Right cardiac atrium (tissue), 5 donors: Measurements from ENCODE around the gene KCNB1. TPM values are rescaled to one million over a fixed set of nuclear protein-coding genes. Genes with fewer than 3 reads are reported as not detected.

ENCODE experiments used
- ATAC-seq, 2 donors: fragments of 200-7000 bp; cut with Tn5 transposase; one replicate each; pipeline versions ENCODE4 v1.8.0 to v1.9.1; 2020; ENCODE audit warnings: moderate library complexity in 2 of 2, mild to moderate bottlenecking in 1 of 2
- DNase-seq, 3 donors: peaks; one replicate each; pipeline ENCODE4 v3.0.0-alpha.2; 2020
- H3K27ac ChIP-seq: one replicate; pipeline ENCODE4 v1.5.1; 2013; ENCODE audit warnings: mild to moderate bottlenecking, low read length, control low read depth, moderate library complexity
- H3K27me3 ChIP-seq: one replicate; pipeline ENCODE4 v1.6.1; 2013; ENCODE audit not compliant: control insufficient read depth, insufficient read depth
- H3K4me1 ChIP-seq: one replicate; pipeline ENCODE4 v1.6.1; 2013; ENCODE audit warnings: low read length; ENCODE audit not compliant: control insufficient read depth, insufficient read depth
- H3K4me3 ChIP-seq: one replicate; pipeline ENCODE4 v1.5.1; 2013; ENCODE audit warnings: low read length, control low read depth
- H3K9me3 ChIP-seq: one replicate; pipeline ENCODE4 v1.6.1; 2013; ENCODE audit warnings: low read length; ENCODE audit not compliant: control insufficient read depth
- WGBS: extraction: QIAGEN DNeasy Blood & Tissue Kit; methylation state at CpG from one replicate; pipeline ENCODE4 v1.1.7; 2013; 5-methylcytosine and 5-hydroxymethylcytosine counted together
- intact Hi-C, 4 donors: fragments of 100-400 bp; cut with DNase I; formaldehyde crosslinking; loops; one replicate each; pipeline versions ENCODE4 v1.11.0 to v1.14.0; 2022 to 2023
- polyA plus RNA-seq: library from polyadenylated mRNA; stranded (reverse); fragments of 200-250 nt; gene quantifications from one replicate; pipeline ENCODE4 v1.2.3, GENCODE V29; 2013
- total RNA-seq, 4 donors: library from RNA; stranded (reverse); fragmentation: NEBNext Ultra II Directional; extraction: Animal tissue kit (Norgen Biotek cat#: 25700); gene quantifications; one replicate each; pipeline ENCODE4 v1.2.1, GENCODE V29; 2021
- donor health status: healthy with polysubstance abuse.
- donor health status: DM: no; HTN: yes; CAD: no.
- donor health status: DM: no; HTN: no; CAD: no.
- donor health status: DM: no; HTN: yes; CAD: no; lungs with severe emphysema.
- donor health status: DM: yes; HTN: yes; CAD: no.

KCNB1 gene
- total and polyA plus RNA-seq, 5 donors: 0.35 to 1.6 (median 0.66) TPM

GRCh38 chr20:49433333-49433732 lies 49.1 kb downstream of the KCNB1 start:
- H3K4me1 ChIP-seq: no peaks in the 10 kb centered on the region
- H3K27me3 ChIP-seq: no peaks in the 10 kb centered on the region
- ATAC-seq: no peak
- no peak for DNase-seq
- 65% methylated on average over 10 of the region's 10 CpGs for WGBS
- intact Hi-C loops: no loop called here
- H3K9me3 ChIP-seq: no peaks in the 10 kb centered on the region
- no peak overlapping the region for H3K4me3 ChIP-seq
- no peak overlapping the region for H3K27ac ChIP-seq

- H3K9me3 ChIP-seq: no peaks in the 10 kb centered on the region
- no peak for DNase-seq
- WGBS: 73% methylated on average over 3 of the region's 3 CpGs
- no peaks in the 10 kb centered on the region for H3K27me3 ChIP-seq
- no peak overlapping the region for H3K4me3 ChIP-seq
- H3K4me1 ChIP-seq: no peaks in the 10 kb centered on the region
- no peak for ATAC-seq
- intact Hi-C loops: no loop called here
- no peak overlapping the region for H3K27ac ChIP-seq
Observed at GRCh38 chr20:49432550-49432949, 49.9 kb downstream of the KCNB1 start.

- no peak for ATAC-seq
- 77% methylated on average over 4 of the region's 4 CpGs for WGBS
- Histone ChIP-seq H3K27me3 (no peaks in the 10 kb centered on the region), H3K4me3 (no peak overlapping the region), H3K4me1 (peaks cover 2% of the 10 kb centered on the region), H3K9me3 (no peaks in the 10 kb centered on the region), H3K27ac (no peak overlapping the region)
- intact Hi-C loops: no loop called here
- no peak for DNase-seq
Observed at GRCh38 chr20:49431329-49431728, 51.1 kb downstream of the KCNB1 start.

GRCh38 chr20:49430320-49430719 lies 52.1 kb downstream of the KCNB1 start:
- intact Hi-C loops: no loop called here
- Histone ChIP-seq H3K4me3 (no peak overlapping the region), H3K4me1 (peaks cover 2% of the 10 kb centered on the region), H3K27ac (no peak overlapping the region), H3K9me3 (no peaks in the 10 kb centered on the region), H3K27me3 (no peaks in the 10 kb centered on the region)
- 97% methylated on average over 2 of the region's 2 CpGs for WGBS
- ATAC-seq: no peak
- no peak for DNase-seq

GRCh38 chr20:49427751-49428518 lies 54.5 kb downstream of the KCNB1 start:
- no peaks in the 10 kb centered on the region for H3K27me3 ChIP-seq
- peak overlapping the region; percentile 82 for H3K27ac ChIP-seq
- intact Hi-C loops: no loop called here
- WGBS: 41% methylated on average over 13 of the region's 13 CpGs
- no peak overlapping the region for H3K4me3 ChIP-seq
- peaks cover 2% of the 10 kb centered on the region for H3K4me1 ChIP-seq
- H3K9me3 ChIP-seq: no peaks in the 10 kb centered on the region
- no peak for ATAC-seq
- DNase-seq: no peak

GRCh38 chr20:49426873-49427272 lies 55.6 kb downstream of the KCNB1 start:
- Histone ChIP-seq H3K4me3 (no peak overlapping the region), H3K27me3 (no peaks in the 10 kb centered on the region), H3K4me1 (peaks cover 2% of the 10 kb centered on the region), H3K27ac (peak overlapping the region; percentile 82), H3K9me3 (no peaks in the 10 kb centered on the region)
- no peak for ATAC-seq
- 0% methylated on average over 1 of the region's 1 CpG for WGBS
- DNase-seq: no peak
- intact Hi-C loops: no loop called here

- ATAC-seq (no peak), DNase-seq (no peak)
- no peak overlapping the region for H3K4me3 ChIP-seq
- no peaks in the 10 kb centered on the region for H3K27me3 ChIP-seq
- H3K27ac ChIP-seq: peak overlapping the region; percentile 82
- no peaks in the 10 kb centered on the region for H3K9me3 ChIP-seq
- peaks cover 2% of the 10 kb centered on the region for H3K4me1 ChIP-seq
- intact Hi-C loops: no loop called here
- 75% methylated on average over 5 of the region's 5 CpGs for WGBS
Observed at GRCh38 chr20:49426395-49426794, 56.1 kb downstream of the KCNB1 start.

- H3K4me3 ChIP-seq: no peak overlapping the region
- no peak for ATAC-seq
- 58% methylated on average over 13 of the region's 13 CpGs for WGBS
- H3K27me3 ChIP-seq: no peaks in the 10 kb centered on the region
- no peak for DNase-seq
- peaks cover 6% of the 10 kb centered on the region for H3K4me1 ChIP-seq
- intact Hi-C loops: no loop called here
- H3K27ac ChIP-seq: no peak overlapping the region
- no peaks in the 10 kb centered on the region for H3K9me3 ChIP-seq
Observed at GRCh38 chr20:49424536-49424935, 57.9 kb downstream of the KCNB1 start.

GRCh38 chr20:49422161-49422560 lies 60.3 kb downstream of the KCNB1 start:
- Histone ChIP-seq H3K4me3 (no peak overlapping the region), H3K27ac (no peak overlapping the region), H3K4me1 (peaks cover 4% of the 10 kb centered on the region), H3K9me3 (no peaks in the 10 kb centered on the region), H3K27me3 (no peaks in the 10 kb centered on the region)
- intact Hi-C loops: no loop called here
- ATAC-seq (no peak), DNase-seq (no peak)
- WGBS: 78% methylated on average over 6 of the region's 6 CpGs

GRCh38 chr20:49420811-49421295 lies 61.6 kb downstream of the KCNB1 start:
- no peak for ATAC-seq
- Histone ChIP-seq H3K4me1 (peaks cover 4% of the 10 kb centered on the region), H3K27me3 (no peaks in the 10 kb centered on the region), H3K9me3 (no peaks in the 10 kb centered on the region), H3K27ac (peak overlapping the region; percentile 34), H3K4me3 (no peak overlapping the region)
- intact Hi-C loops: no loop called here
- WGBS: 51% methylated on average over 6 of the region's 6 CpGs
- no peak for DNase-seq

- Histone ChIP-seq H3K4me1 (peaks cover 4% of the 10 kb centered on the region), H3K27ac (peak overlapping the region; percentile 34), H3K27me3 (no peaks in the 10 kb centered on the region), H3K9me3 (no peaks in the 10 kb centered on the region), H3K4me3 (no peak overlapping the region)
- WGBS: 97% methylated on average over 1 of the region's 1 CpG
- intact Hi-C loops: no loop called here
- no peak for DNase-seq
- no peak for ATAC-seq
Observed at GRCh38 chr20:49420292-49420691, 62.2 kb downstream of the KCNB1 start.
